ENCODE data around the gene DLX6.
"Not testable (repeated sequence)": the region's sequence is repeated elsewhere in the genome, so short reads cannot be mapped to it uniquely, and the experiment has no call there.

DNA sequence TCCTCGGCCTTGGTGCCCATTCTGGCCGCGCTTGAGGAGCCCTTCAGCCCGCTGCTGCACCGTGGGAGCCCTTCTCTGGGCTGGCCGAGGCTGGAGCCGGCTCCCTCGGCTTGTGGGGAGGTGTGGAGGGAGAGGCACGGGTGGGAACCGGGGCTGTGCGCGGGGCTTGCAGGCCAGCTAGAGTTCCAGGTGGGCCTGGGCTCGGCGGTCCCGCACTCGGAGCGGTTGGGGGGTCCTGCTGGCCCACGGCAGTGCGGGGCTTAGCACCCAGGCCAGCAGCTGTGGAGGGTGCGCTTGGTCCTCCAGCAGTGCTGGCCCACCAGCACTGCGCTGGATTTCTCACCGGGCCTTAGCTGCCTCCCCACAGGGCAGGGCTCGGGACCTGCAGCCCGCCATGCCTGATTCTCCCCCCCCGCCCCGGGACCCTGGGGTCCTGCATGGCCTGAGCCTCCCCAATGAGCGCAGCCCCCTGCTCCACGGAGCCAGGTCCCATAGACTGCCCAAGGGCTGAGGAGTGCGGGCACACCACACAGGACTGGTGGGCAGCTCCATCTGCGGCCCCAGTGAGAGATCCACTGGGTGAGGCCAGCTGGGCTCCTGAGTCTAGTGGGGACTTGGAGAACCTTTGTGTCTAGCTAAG lies 29.0 kb downstream of the DLX6 start:
- not testable (repeated sequence) for TF ChIP-seq POLR2A (IDR thresholded peaks at IDR 0.05)
- TF ChIP-seq, protein P1, sequence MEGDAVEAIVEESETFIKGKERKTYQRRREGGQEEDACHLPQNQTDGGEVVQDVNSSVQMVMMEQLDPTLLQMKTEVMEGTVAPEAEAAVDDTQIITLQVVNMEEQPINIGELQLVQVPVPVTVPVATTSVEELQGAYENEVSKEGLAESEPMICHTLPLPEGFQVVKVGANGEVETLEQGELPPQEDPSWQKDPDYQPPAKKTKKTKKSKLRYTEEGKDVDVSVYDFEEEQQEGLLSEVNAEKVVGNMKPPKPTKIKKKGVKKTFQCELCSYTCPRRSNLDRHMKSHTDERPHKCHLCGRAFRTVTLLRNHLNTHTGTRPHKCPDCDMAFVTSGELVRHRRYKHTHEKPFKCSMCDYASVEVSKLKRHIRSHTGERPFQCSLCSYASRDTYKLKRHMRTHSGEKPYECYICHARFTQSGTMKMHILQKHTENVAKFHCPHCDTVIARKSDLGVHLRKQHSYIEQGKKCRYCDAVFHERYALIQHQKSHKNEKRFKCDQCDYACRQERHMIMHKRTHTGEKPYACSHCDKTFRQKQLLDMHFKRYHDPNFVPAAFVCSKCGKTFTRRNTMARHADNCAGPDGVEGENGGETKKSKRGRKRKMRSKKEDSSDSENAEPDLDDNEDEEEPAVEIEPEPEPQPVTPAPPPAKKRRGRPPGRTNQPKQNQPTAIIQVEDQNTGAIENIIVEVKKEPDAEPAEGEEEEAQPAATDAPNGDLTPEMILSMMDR (IDR thresholded peaks at IDR 0.05) = not testable (repeated sequence)
